ENCODE measurements around the gene ZNF610.

Gene ZNF610

DNA sequence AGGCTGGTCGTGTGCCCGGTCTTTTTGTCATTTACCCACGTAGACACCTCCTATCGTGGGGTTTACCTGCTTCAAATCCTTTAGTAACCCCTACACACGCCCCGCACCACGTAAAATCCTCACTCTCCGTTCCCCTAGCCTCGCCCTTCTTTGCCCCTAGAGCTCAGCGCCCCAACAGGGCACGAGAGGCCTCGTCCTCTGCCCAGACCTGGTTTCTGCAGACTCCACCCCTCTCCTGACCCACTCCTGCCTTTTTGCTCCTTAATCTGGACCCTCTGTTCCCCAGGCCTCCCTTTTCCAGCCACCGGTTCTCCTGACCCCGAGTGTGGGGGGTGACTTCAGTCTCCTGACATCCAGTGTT, 62.0 kb downstream of the ZNF610 start:
- TF ChIP-seq, protein P1, sequence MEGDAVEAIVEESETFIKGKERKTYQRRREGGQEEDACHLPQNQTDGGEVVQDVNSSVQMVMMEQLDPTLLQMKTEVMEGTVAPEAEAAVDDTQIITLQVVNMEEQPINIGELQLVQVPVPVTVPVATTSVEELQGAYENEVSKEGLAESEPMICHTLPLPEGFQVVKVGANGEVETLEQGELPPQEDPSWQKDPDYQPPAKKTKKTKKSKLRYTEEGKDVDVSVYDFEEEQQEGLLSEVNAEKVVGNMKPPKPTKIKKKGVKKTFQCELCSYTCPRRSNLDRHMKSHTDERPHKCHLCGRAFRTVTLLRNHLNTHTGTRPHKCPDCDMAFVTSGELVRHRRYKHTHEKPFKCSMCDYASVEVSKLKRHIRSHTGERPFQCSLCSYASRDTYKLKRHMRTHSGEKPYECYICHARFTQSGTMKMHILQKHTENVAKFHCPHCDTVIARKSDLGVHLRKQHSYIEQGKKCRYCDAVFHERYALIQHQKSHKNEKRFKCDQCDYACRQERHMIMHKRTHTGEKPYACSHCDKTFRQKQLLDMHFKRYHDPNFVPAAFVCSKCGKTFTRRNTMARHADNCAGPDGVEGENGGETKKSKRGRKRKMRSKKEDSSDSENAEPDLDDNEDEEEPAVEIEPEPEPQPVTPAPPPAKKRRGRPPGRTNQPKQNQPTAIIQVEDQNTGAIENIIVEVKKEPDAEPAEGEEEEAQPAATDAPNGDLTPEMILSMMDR (conservative IDR thresholded peaks at IDR 0.05; ENCODE audit: low read depth, low read length), result peak; percentile 9
- no peak for DNase-seq (ENCODE audit: low read depth)
- peak overlapping the region; percentile 73 for H3K4me3 ChIP-seq (ENCODE audit: low read length)

- TF ChIP-seq, protein P1 (conservative IDR thresholded peaks at IDR 0.05; ENCODE audit: low read depth, low read length), result no peak
- DNase-seq (ENCODE audit: low read depth), result no peak
Measured at GRCh38 chr19:52410276-52410675, 74.2 kb downstream of the ZNF610 start.

GRCh38 chr19:52415711-52416110, 79.7 kb downstream of the ZNF610 start:
- DNase-seq (ENCODE audit: low read depth), result no peak
- TF ChIP-seq, protein P1 (conservative IDR thresholded peaks at IDR 0.05; ENCODE audit: low read depth, low read length), result no peak
- no peak overlapping the region for H3K4me3 ChIP-seq (ENCODE audit: low read length)

More at GRCh38 chr19:52410276-52410675, 74.2 kb downstream of the ZNF610 start:
- no peak overlapping the region for H3K4me3 ChIP-seq (ENCODE audit: low read length)

All from retinal pigment epithelial cell (primary cell).